Body of pancreas (tissue), 4 donors: ENCODE measurements around the gene SKOR1. TPM values are rescaled to one million over a fixed set of nuclear protein-coding genes. Genes with fewer than 3 reads are reported as not detected.

Experiments
- ATAC-seq: fragments of 150-250 bp; one replicate; pipeline ENCODE4 v1.9.1; 2016
- DNase-seq, 4 donors: peaks; one replicate each; pipeline ENCODE4 v3.0.0-alpha.2; 2019
- H3K27ac ChIP-seq, 4 donors: fragments of 200-600 bp; sonication (generic); 1 replicate in 3 of 4; 2 replicates in 1 of 4; pipeline versions ENCODE4 v1.5.1 to v1.6.1; 2016 to 2019; ENCODE audit warnings: mild to moderate bottlenecking in 1 of 4, mixed read lengths in 1 of 4, moderate library complexity in 1 of 4
- H3K27me3 ChIP-seq, 2 donors: fragments of 200-600 bp; sonication (generic); one replicate each; pipeline ENCODE4 v1.6.0; 2016; ENCODE audit warnings: mild to moderate bottlenecking in 1 of 2
- H3K36me3 ChIP-seq, 2 donors: fragments of 200-600 bp; sonication (generic); replicated peaks in 1 of 2; 2 replicates each; pipeline ENCODE4 v1.5.1; 2016; ENCODE audit warnings: low read depth in 2 of 2; ENCODE audit not compliant: insufficient read depth in 1 of 2
- H3K4me1 ChIP-seq: fragments of 200-600 bp; sonication (generic); one replicate; pipeline ENCODE4 v1.6.0; 2016
- H3K4me3 ChIP-seq, 2 donors: fragments of 200-600 bp; sonication (generic); 1 replicate in 1 of 2; 2 replicates in 1 of 2; pipeline ENCODE4 v1.5.1; 2016 to 2019
- H3K9me3 ChIP-seq, 3 donors: fragments of 200-600 bp; sonication (generic); 1 replicate in 2 of 3; 2 replicates in 1 of 3; pipeline ENCODE4 v1.5.1; 2016
- POLR2A ChIP-seq, 3 donors: fragments of 450-650 bp; IDR thresholded peaks; one replicate each; pipeline ENCODE4 v1.6.1; 2016; ENCODE audit warnings: antibody characterized with exemption in 3 of 3, mild to moderate bottlenecking in 2 of 3
- WGBS, 2 donors: methylation state at CpG; one replicate each; pipeline ENCODE4 v1.1.5; 2017; 5-methylcytosine and 5-hydroxymethylcytosine counted together
- intact Hi-C: fragments of 100-400 bp; cut with DNase I; formaldehyde crosslinking; loops from one replicate; pipeline ENCODE4 v1.15.1; 2023
- total RNA-seq, 2 donors: library from RNA; depleted of rRNA; stranded (reverse); fragments of >200 nt; gene quantifications; one replicate each; pipeline ENCODE4 v1.1.0, GENCODE V29; 2016
- TF ChIP-seq, protein P1 (sequence below), 7 experiments: fragments of 450-650 bp in 4 of 7; fragments of 200-600 bp in 3 of 7; sonication (generic) in 3 of 7; IDR thresholded peaks; one replicate each; pipeline ENCODE4 v1.5.1; 2016 to 2019; ENCODE audit warnings: antibody characterized with exemption in 7 of 7

Gene SKOR1
- total RNA-seq, 2 donors from 2014 or later, result under 0.01 to 0.78 TPM

DNA sequence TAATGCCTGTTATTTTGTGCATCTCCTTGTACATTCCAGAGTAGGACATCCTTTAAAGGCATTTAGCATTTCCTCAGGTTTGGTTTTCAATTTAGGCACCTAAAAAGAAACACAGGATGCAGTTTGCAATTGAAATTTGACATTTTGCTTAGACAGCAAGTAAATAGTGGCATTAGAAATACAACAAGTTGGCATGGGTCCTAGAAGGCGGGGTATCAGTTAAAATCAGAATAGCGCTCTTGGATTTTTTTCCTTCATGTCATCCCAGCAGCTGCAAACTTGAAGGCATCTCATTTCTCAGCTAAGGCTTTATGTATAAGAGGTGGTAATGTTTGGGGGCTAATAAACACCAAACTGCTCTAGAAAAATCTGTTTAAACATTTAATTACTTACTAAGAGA, 47.5 kb upstream of the SKOR1 start:
- 86 to 93% methylated on average over 2 of the region's 2 CpGs for WGBS, 2 donors
- peaks cover 9% of the 10 kb centered on the region for H3K4me1 ChIP-seq
- H3K4me3 ChIP-seq, result no peak overlapping the region
- no peaks in the 10 kb centered on the region for H3K9me3 ChIP-seq
- H3K27ac ChIP-seq, result no peak overlapping the region
- DNase-seq (no peak), ATAC-seq (no peak)
- no peak for TF ChIP-seq POLR2A (IDR thresholded peaks at IDR 0.05)
- TF ChIP-seq, protein P1, sequence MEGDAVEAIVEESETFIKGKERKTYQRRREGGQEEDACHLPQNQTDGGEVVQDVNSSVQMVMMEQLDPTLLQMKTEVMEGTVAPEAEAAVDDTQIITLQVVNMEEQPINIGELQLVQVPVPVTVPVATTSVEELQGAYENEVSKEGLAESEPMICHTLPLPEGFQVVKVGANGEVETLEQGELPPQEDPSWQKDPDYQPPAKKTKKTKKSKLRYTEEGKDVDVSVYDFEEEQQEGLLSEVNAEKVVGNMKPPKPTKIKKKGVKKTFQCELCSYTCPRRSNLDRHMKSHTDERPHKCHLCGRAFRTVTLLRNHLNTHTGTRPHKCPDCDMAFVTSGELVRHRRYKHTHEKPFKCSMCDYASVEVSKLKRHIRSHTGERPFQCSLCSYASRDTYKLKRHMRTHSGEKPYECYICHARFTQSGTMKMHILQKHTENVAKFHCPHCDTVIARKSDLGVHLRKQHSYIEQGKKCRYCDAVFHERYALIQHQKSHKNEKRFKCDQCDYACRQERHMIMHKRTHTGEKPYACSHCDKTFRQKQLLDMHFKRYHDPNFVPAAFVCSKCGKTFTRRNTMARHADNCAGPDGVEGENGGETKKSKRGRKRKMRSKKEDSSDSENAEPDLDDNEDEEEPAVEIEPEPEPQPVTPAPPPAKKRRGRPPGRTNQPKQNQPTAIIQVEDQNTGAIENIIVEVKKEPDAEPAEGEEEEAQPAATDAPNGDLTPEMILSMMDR (IDR thresholded peaks at IDR 0.05), result no peak
- no peaks in the 10 kb centered on the region for H3K27me3 ChIP-seq
- intact Hi-C loops, result no loop called here
- H3K36me3 ChIP-seq, result no peaks in the 10 kb centered on the region

DNA sequence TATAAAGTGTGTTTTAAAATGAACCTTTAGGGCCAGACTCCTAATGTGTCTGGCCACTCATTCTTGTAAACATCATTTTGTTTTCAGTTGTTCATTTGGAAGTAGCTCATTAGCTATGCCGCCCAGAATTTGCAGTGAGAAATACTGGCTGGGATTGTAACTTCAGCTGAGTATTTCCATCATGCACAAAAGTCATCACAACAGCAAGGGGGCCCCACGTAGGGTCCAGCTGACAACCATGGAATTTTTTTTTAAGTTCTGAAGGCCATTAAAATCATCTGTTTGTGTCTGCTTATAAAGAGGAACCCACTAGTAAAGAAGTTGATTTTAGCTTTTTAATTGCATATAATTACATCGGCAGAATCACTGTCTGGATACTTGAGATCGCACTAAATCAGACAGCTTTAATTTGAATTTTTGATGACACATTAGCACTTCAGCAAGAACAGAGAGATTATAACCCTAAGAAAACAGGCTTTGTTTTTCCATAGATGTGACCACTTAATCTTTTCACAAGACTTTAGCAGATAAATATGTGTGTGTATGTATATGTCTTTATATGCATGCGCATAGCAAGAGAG, 46.3 kb upstream of the SKOR1 start:
- intact Hi-C loops, result no loop called here
- no peak overlapping the region for H3K4me3 ChIP-seq
- H3K27me3 ChIP-seq, result no peaks in the 10 kb centered on the region
- ATAC-seq (no peak), DNase-seq (no peak)
- no peak overlapping the region for H3K27ac ChIP-seq
- TF ChIP-seq POLR2A (IDR thresholded peaks at IDR 0.05), result no peak
- TF ChIP-seq, protein P1 (IDR thresholded peaks at IDR 0.05), result no peak
- H3K36me3 ChIP-seq, result no peaks in the 10 kb centered on the region
- H3K4me1 ChIP-seq, result peaks cover 13% of the 10 kb centered on the region
- no peaks in the 10 kb centered on the region for H3K9me3 ChIP-seq
- 85 to 94% methylated on average over 5 of the region's 5 CpGs for WGBS, 2 donors

DNA sequence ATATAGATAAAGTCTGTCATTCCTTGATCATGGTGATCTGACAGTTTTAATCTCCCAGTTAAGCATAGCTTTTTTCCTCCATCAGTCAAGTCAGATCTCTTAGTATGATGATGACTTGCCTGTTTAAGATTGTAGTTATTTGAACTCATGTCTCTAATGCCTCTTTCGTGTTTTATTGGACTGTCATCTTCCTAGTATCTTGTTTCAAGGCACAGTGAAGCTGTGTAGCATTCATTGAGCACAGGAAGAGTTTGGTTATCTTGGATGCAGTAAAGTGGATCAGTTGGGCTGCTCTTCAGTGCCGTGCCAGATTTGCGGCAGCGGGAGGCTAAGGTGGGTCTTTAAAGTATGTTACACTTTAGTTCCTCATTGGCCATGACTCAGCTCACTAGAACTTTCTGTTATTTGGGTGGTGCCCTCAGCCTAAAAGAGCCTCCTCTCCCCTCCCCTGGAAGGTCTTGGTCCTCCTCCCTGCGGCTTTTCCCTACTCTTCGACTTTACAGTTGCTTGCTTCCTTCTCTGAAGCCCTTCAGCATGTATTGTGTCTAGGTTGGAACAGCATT, 45.7 kb upstream of the SKOR1 start:
- intact Hi-C loops, result no loop called here
- Histone ChIP-seq H3K27me3 (no peaks in the 10 kb centered on the region), H3K4me1 (peaks cover 13% of the 10 kb centered on the region), H3K4me3 (no peak overlapping the region), H3K9me3 (no peaks in the 10 kb centered on the region), H3K27ac (no peak overlapping the region), H3K36me3 (no peaks in the 10 kb centered on the region)
- 68 to 93% methylated on average over 6 of the region's 6 CpGs for WGBS, 2 donors
- TF ChIP-seq, protein P1 (IDR thresholded peaks at IDR 0.05), result no peak
- no peak for TF ChIP-seq POLR2A (IDR thresholded peaks at IDR 0.05)
- ATAC-seq (no peak), DNase-seq (peak in 1 of 4 donors; percentile 5)

DNA sequence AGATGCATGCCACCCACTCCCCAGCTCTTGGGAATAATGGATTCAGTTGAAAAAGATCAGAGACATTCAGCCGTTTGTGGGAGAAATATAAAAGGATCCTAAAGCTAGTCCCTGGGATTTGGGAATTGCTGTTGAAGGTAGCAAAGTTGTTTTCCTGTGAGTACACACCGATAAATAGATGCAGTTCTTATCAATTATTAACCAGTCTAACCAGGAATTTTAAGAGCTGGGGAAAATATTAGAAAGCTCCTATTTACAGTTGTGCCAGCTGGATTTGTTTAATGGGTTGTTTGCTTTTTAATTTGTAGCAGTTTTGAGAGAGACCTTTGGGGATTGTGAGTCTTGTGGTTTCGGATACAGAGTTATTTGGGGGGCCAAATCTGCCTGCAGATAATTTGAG, 44.2 kb upstream of the SKOR1 start:
- Histone ChIP-seq H3K27ac (no peak overlapping the region), H3K27me3 (no peaks in the 10 kb centered on the region), H3K4me3 (no peak overlapping the region), H3K36me3 (no peaks in the 10 kb centered on the region), H3K9me3 (no peaks in the 10 kb centered on the region), H3K4me1 (peaks cover 13% of the 10 kb centered on the region)
- no peak for DNase-seq
- TF ChIP-seq, protein P1 (IDR thresholded peaks at IDR 0.05), result no peak
- no peak for TF ChIP-seq POLR2A (IDR thresholded peaks at IDR 0.05)
- 58 to 64% methylated on average over 3 of the region's 3 CpGs for WGBS, 2 donors
- ATAC-seq, result no peak
- intact Hi-C loops, result no loop called here
